Hepatocyte (in vitro differentiated cells): ENCODE results near the gene ERC2. TPM values are rescaled to one million over a fixed set of nuclear protein-coding genes. Genes with fewer than 3 reads are reported as not detected.

ENCODE experiments used
- DNase-seq: peaks from one replicate; pipeline ENCODE4 v3.0.0-alpha.2; 2016; ENCODE audit warnings: low spot score
- H2AFZ ChIP-seq: fragments of 200-600 bp; sonication (generic); 2 replicates; pipeline ENCODE4 v1.6.0; 2016; ENCODE audit warnings: antibody characterized with exemption, mild to moderate bottlenecking
- H3K27ac ChIP-seq: fragments of 200-600 bp; sonication (generic); 2 replicates; pipeline ENCODE4 v1.5.1; 2016; ENCODE audit warnings: mild to moderate bottlenecking
- H3K27me3 ChIP-seq: fragments of 200-600 bp; sonication (generic); 2 replicates; pipeline ENCODE4 v1.6.1; 2016
- H3K36me3 ChIP-seq: fragments of 200-600 bp; sonication (generic); replicated peaks from 2 replicates; pipeline ENCODE4 v1.5.1; 2016; ENCODE audit warnings: low read depth; ENCODE audit not compliant: insufficient read depth
- H3K4me1 ChIP-seq: fragments of 200-600 bp; sonication (generic); 2 replicates; pipeline ENCODE4 v1.5.1; 2016; ENCODE audit warnings: mild to moderate bottlenecking, moderate library complexity; ENCODE audit not compliant: insufficient read depth
- H3K4me2 ChIP-seq: fragments of 200-600 bp; sonication (generic); 2 replicates; pipeline ENCODE4 v1.6.0; 2016
- H3K4me3 ChIP-seq: fragments of 200-600 bp; sonication (generic); 2 replicates; pipeline ENCODE4 v1.5.1; 2016; ENCODE audit warnings: mild to moderate bottlenecking
- H3K79me2 ChIP-seq: fragments of 200-600 bp; sonication (generic); 2 replicates; pipeline ENCODE4 v1.6.0; 2017; ENCODE audit warnings: mild to moderate bottlenecking
- H3K9me2 ChIP-seq: fragments of 200-600 bp; sonication (generic); replicated peaks from 2 replicates; pipeline ENCODE4 v1.6.0; 2017; ENCODE audit warnings: mild to moderate bottlenecking; ENCODE audit not compliant: insufficient read depth
- H3K9me3 ChIP-seq: fragments of 200-600 bp; sonication (generic); 2 replicates; pipeline ENCODE4 v1.5.1; 2016; ENCODE audit warnings: low read depth, mild to moderate bottlenecking
- H4K20me1 ChIP-seq: fragments of 200-600 bp; sonication (generic); 2 replicates; pipeline ENCODE4 v1.6.0; 2016; ENCODE audit warnings: mild to moderate bottlenecking; ENCODE audit not compliant: insufficient read depth, poor library complexity, severe bottlenecking
- CTCF ChIP-seq: fragments of 200-600 bp; sonication (generic); IDR thresholded peaks from 2 replicates; pipeline ENCODE4 v1.5.1; 2016; ENCODE audit warnings: antibody characterized with exemption, mild to moderate bottlenecking; ENCODE audit not compliant: poor library complexity
- EZH2 ChIP-seq: fragments of 200-600 bp; sonication (generic); IDR thresholded peaks from 2 replicates; pipeline ENCODE4 v1.6.1; 2016; ENCODE audit warnings: antibody characterized with exemption, mild to moderate bottlenecking, borderline replicate concordance
- EZH2phosphoT487 ChIP-seq: fragments of 200-600 bp; sonication (generic); IDR thresholded peaks from one replicate; pipeline ENCODE4 v1.6.1; 2018; ENCODE audit warnings: antibody characterized with exemption, mild to moderate bottlenecking, low read depth, moderate library complexity; ENCODE audit not compliant: unreplicated experiment, severe bottlenecking
- WGBS: methylation state at CpG from one replicate; pipeline ENCODE4 v1.1.6; 2016; ENCODE audit warnings: low lambda C conversion rate; ENCODE audit errors: missing lambda C conversion rate; 5-methylcytosine and 5-hydroxymethylcytosine counted together
- polyA plus RNA-seq: library from polyadenylated mRNA; unstranded; fragments of >200 nt; fragmentation: Nextera tagmentation; extraction: Ambion mirVana; gene quantifications from 2 replicates; pipeline ENCODE4 v1.2.1, GENCODE V29; 2016
- total RNA-seq: library from RNA; depleted of rRNA; stranded (reverse); fragments of >200 nt; gene quantifications from 2 replicates; pipeline ENCODE4 v1.2.3, GENCODE V29; 2014

Gene ERC2
- total and polyA plus RNA-seq, 2 experiments from 2014 or later = 1.2 to 5.3 TPM

- Histone ChIP-seq H3K27ac (no peak overlapping the region), H3K4me3 (no peak overlapping the region), H2AFZ (no peak overlapping the region), H3K79me2 (no peaks in the 10 kb centered on the region), H3K4me1 (no peaks in the 10 kb centered on the region), H3K36me3 (no peaks in the 10 kb centered on the region), H3K9me3 (no peaks in the 10 kb centered on the region), H3K4me2 (no peak overlapping the region), H4K20me1 (no peaks in the 10 kb centered on the region), H3K27me3 (no peaks in the 10 kb centered on the region), H3K9me2 (no peaks in the 10 kb centered on the region)
- DNase-seq = no peak
- no peak for TF ChIP-seq EZH2
- no peak for TF ChIP-seq EZH2phosphoT487
- TF ChIP-seq CTCF = no peak
- WGBS = 79% methylated on average over 7 of the region's 7 CpGs
Observed at GRCh38 chr3:55654123-55654760, 814.0 kb downstream of the ERC2 start.

GRCh38 chr3:55651011-55651410 lies 817.3 kb downstream of the ERC2 start:
- DNase-seq = no peak
- no peaks in the 10 kb centered on the region for H3K4me1 ChIP-seq
- H3K27ac ChIP-seq = no peak overlapping the region
- no peaks in the 10 kb centered on the region for H3K9me3 ChIP-seq
- no peaks in the 10 kb centered on the region for H3K9me2 ChIP-seq
- H3K4me3 ChIP-seq = no peak overlapping the region
- H3K36me3 ChIP-seq = no peaks in the 10 kb centered on the region
- WGBS = 85% methylated on average over 3 of the region's 3 CpGs
- no peaks in the 10 kb centered on the region for H3K79me2 ChIP-seq
- no peaks in the 10 kb centered on the region for H4K20me1 ChIP-seq
- H3K4me2 ChIP-seq = no peak overlapping the region
- H3K27me3 ChIP-seq = no peaks in the 10 kb centered on the region
- H2AFZ ChIP-seq = no peak overlapping the region
- TF ChIP-seq EZH2phosphoT487 (no peak), CTCF (no peak), EZH2 (no peak)

- no peaks in the 10 kb centered on the region for H3K79me2 ChIP-seq
- H3K27me3 ChIP-seq = no peaks in the 10 kb centered on the region
- no peak overlapping the region for H3K27ac ChIP-seq
- no peaks in the 10 kb centered on the region for H3K4me1 ChIP-seq
- no peak for DNase-seq
- no peak overlapping the region for H2AFZ ChIP-seq
- TF ChIP-seq EZH2phosphoT487 (no peak), CTCF (no peak), EZH2 (no peak)
- no peak overlapping the region for H3K4me2 ChIP-seq
- H3K36me3 ChIP-seq = no peaks in the 10 kb centered on the region
- H3K9me2 ChIP-seq = no peaks in the 10 kb centered on the region
- no peaks in the 10 kb centered on the region for H3K9me3 ChIP-seq
- H3K4me3 ChIP-seq = no peak overlapping the region
- no peaks in the 10 kb centered on the region for H4K20me1 ChIP-seq
- 92% methylated on average over 4 of the region's 4 CpGs for WGBS
Observed at GRCh38 chr3:55650011-55650410, 818.3 kb downstream of the ERC2 start.

- H3K4me3 ChIP-seq = no peak overlapping the region
- H3K36me3 ChIP-seq = no peaks in the 10 kb centered on the region
- no peak overlapping the region for H2AFZ ChIP-seq
- H3K27ac ChIP-seq = no peak overlapping the region
- TF ChIP-seq EZH2phosphoT487 (no peak), EZH2 (no peak), CTCF (no peak)
- no peaks in the 10 kb centered on the region for H3K27me3 ChIP-seq
- no peaks in the 10 kb centered on the region for H4K20me1 ChIP-seq
- H3K79me2 ChIP-seq = no peaks in the 10 kb centered on the region
- no peak overlapping the region for H3K4me2 ChIP-seq
- WGBS = 76% methylated on average over 6 of the region's 6 CpGs
- no peaks in the 10 kb centered on the region for H3K4me1 ChIP-seq
- no peaks in the 10 kb centered on the region for H3K9me2 ChIP-seq
- no peaks in the 10 kb centered on the region for H3K9me3 ChIP-seq
- DNase-seq = no peak
Observed at GRCh38 chr3:55649554-55649953, 818.7 kb downstream of the ERC2 start.
